HG02571 (cell line): Measurements from ENCODE around the gene TM4SF18.

Experiments
- ATAC-seq: cut with Tn5 transposase; IDR thresholded peaks from one replicate; pipeline ENCODE4 v1.9.1; 2021; ENCODE audit warnings: mild to moderate bottlenecking, moderate library complexity; ENCODE audit not compliant: unreplicated experiment

TM4SF18 gene

GRCh38 chr3:149331396-149331795 is 2.0 kb downstream of the TM4SF18 start:
- ATAC-seq: no peak

GRCh38 chr3:149330609-149331331 is 2.7 kb downstream of the TM4SF18 start:
- no peak for ATAC-seq

- no peak for ATAC-seq
These were observed 6.3 kb downstream of the TM4SF18 start for GRCh38 chr3:149327156-149327555.

GRCh38 chr3:149325581-149325980 is 7.9 kb downstream of the TM4SF18 start:
- ATAC-seq: no peak

DNA sequence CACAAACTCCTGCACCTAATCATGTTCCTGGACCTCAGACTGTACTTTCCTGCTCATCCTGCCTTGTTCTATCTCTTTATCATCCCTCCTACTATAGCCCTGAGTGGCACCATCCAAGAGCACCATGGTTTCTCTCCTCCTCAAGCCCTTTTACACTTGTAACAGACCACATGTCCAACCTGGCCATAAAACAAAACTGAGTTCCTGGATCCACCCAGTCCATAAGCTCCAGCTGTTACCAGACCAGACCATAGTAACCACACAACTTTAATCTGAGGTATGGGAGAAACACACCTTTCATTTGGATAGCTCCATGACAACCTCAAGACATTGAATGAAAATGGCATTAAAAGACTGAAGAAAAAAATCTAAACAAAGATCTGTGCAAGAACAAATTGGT is 9.1 kb downstream of the TM4SF18 start:
- ATAC-seq: no peak

GRCh38 chr3:149321640-149322039 is 11.8 kb downstream of the TM4SF18 start:
- no peak for ATAC-seq

- ATAC-seq: no peak
These were observed 12.3 kb downstream of the TM4SF18 start for GRCh38 chr3:149321136-149321535.

DNA sequence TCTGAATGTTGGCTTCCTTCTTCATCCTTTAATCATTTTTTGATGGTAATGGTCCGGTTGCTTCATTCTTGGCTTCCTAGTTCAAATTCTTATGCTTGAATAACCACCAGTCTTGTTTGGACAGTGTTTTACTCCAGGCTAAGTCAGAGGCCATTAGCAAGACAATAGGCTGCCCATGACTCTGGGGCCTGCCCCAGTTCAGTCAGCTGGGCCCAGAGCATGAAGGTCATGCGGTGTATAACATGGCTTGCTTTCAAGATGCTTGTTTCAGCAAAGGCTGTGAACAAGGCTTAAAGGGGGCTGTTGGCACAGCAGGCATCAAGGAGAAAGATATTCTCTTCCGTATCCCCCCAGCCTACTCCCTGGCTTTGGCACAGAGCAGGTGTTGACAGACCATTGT is 13.7 kb downstream of the TM4SF18 start:
- no peak for ATAC-seq

DNA sequence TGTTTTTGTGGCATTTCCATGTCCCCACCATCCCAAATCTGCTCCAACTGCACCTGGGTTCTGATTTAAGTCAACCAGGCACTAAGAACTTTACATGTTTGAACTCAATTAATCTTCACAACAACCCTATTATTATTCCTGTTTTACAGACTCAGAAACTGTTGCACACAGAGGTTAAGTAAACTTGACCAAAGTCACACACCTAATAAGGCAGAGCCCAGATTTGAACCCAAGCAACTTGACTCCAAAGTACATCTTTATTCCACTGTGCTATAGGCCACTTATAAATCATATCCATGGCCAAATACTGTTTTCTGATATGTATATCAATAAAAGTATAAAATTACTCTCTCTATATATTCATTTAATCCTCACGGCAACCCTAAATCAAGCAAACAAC is 16.4 kb downstream of the TM4SF18 start:
- no peak for ATAC-seq

GRCh38 chr3:149316437-149316836 is 17.0 kb downstream of the TM4SF18 start:
- no peak for ATAC-seq

GRCh38 chr3:149315694-149316093 is 17.7 kb downstream of the TM4SF18 start:
- no peak for ATAC-seq

DNA sequence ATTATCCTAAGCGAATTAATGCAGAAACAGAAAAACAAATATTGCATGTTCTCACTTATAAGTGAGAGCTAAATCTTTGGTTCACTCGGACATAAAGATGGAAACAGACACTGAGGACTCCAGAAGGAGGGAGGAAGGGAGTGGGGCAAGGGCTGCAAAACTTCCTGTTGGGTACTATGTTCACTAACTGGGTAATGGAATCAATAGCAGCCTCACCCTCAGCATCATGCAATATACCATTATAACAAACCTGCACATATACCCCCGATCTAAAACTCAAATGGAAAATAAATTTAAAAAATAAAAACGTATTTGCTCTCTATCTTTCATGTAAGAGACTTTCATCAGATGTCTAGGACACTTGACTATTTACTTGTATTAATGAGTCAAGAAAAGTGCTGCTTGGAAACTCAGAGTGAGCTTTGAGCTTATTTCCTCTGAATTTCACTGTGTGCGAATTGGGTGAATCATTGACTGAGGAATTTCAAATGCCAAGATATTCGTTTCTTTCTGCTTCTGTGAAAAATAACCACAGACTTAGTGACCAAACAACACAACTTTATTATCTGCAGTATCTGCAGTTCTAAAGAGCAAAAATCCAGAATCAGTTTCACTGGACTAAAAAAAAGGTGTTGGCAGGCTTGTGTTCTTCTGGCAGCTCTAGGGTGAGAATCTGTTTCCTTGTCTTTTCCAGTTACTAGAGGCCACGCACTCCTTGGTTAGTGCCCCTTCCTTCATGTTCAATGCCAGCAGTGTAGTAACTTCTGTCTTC is 18.4 kb downstream of the TM4SF18 start:
- no peak for ATAC-seq

DNA sequence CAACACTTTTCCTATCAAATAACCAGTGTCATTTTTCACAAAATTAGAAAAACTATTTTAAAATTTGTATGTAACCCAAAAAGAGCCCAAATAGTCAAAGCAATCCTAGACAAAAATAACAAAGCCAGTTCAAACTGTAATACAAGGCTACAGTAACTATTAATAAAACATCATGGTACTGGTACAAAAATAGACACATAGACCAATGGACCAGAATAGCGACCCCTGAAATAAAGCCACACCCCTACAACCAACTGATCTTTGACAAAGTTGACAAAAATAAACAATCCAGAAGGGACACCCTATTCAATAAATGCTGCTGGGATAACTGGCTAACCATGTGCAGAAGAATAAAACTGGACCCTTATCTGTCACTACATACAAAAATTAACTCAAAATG is 19.9 kb downstream of the TM4SF18 start:
- no peak for ATAC-seq

GRCh38 chr3:149310796-149311534 is 22.5 kb downstream of the TM4SF18 start:
- no peak for ATAC-seq

DNA sequence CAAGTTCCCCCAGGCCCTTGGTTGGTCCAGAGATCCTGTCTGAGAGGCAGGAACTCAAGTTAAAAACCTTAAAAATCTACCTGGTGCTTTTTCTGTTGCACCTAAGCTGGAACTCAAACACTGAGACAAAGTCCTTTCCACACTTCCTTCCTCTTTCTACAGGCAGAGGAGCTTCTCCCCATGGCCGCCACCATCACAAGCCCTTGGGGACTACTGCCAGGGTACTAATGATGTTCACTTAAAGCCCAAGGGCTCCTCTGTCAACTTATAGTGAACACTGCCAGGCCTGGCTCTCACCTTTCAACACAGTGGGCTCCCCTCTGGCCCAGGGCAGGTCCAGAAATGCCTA is 26.0 kb downstream of the TM4SF18 start:
- no peak for ATAC-seq

DNA sequence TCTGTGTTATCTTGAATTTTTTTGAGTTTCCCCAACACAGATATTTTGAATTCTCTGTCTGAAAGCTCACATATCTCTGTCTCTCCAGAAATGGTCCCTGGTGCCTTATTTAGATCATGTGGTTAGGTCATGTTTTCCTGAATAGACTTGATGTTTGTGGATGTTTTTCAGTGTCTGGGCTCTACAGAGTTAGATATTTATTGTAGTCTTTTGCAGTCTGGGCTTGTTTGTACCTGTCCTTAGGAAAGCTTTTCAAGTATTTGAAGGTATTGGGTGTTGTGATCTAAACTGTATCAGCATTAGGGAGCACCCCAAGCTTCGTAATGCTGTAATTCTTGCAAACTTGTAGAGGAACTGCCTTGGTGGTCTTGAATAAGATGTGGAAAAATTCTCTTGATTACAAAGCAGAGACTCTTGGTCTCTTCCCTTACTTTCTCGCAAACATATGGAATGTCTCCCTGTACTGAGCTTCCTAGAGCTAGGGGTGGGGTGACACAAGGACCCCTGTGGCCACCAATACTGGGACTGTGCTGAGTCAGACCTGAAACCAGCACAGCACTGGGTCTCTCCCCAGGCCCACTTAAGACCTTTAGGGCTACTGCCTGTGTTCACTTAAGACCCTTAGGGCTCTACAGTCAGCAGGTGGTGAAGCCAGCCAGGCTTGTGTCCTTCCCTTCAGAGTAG is 26.5 kb downstream of the TM4SF18 start:
- ATAC-seq: no peak

DNA sequence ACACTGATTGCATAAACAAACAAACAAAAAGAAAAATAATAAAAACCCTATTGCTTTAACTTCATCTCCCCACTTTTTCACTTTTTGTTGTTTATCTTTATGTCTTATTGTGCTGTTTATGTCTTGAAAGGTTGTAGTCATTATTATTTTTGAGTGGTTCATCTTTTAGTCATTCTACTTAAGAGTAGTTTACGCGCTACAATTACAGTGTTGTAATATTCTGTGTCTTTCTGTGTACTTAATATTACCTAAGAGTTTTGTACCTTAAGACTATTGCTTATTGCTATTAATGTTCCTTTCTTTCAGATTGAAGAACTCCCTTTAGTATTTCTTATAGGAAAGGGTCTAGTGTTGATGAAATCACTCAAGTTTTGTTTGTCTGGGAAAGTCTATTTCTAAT is 28.1 kb downstream of the TM4SF18 start:
- no peak for ATAC-seq

GRCh38 chr3:149299938-149300801 is 33.3 kb downstream of the TM4SF18 start:
- no peak for ATAC-seq

- ATAC-seq: no peak
These were observed 36.5 kb downstream of the TM4SF18 start for GRCh38 chr3:149296972-149297371.

- no peak for ATAC-seq
These were observed 40.8 kb downstream of the TM4SF18 start for GRCh38 chr3:149292666-149293065.
